HepG2 (cell line): ENCODE data around the gene XPC. TPM values are rescaled to one million over a fixed set of nuclear protein-coding genes. Genes with fewer than 3 reads are reported as not detected.

Source experiments
- CAMTA2 ChIP-seq: sonication (generic); formaldehyde crosslinking; IDR thresholded peaks from 2 replicates; pipeline ENCODE4 v1.4.0; 2020; ENCODE audit warnings: mild to moderate bottlenecking, missing genetic modification reagents, borderline replicate concordance
- CBX5 ChIP-seq: sonication (generic); formaldehyde crosslinking; IDR thresholded peaks from 2 replicates; pipeline ENCODE4 v1.4.0; 2020; ENCODE audit warnings: missing genetic modification reagents, borderline replicate concordance
- PHF5A ChIP-seq: IDR thresholded peaks from one replicate; pipeline ENCODE4 v1.6.1; 2018; ENCODE audit warnings: low read depth, missing genetic modification reagents; ENCODE audit not compliant: unreplicated experiment
- POGZ ChIP-seq: sonication (generic); formaldehyde crosslinking; IDR thresholded peaks from 2 replicates; pipeline ENCODE4 v1.4.0; 2020; ENCODE audit warnings: mild to moderate bottlenecking, missing genetic modification reagents
- RBAK ChIP-seq: sonication (generic); formaldehyde crosslinking; IDR thresholded peaks from 2 replicates; pipeline ENCODE4 v1.5.1; 2020; ENCODE audit warnings: mild to moderate bottlenecking, missing genetic modification reagents
- SIX1 ChIP-seq: sonication (generic); formaldehyde crosslinking; IDR thresholded peaks from 2 replicates; pipeline ENCODE4 v1.4.0; 2020; ENCODE audit warnings: missing genetic modification reagents, borderline replicate concordance
- SOX6 ChIP-seq, 2 experiments: fragments of 450-650 bp in 1 of 2; sonication (generic) in 1 of 2; formaldehyde crosslinking in 1 of 2; IDR thresholded peaks; 2 replicates each; pipeline versions ENCODE4 v1.4.0 to v1.6.1; 2017 to 2020; ENCODE audit warnings: antibody characterized with exemption in 1 of 2, mild to moderate bottlenecking in 1 of 2, missing genetic modification reagents in 1 of 2
- TEAD3 ChIP-seq: optimal IDR thresholded peaks from 2 replicates; pipeline ENCODE3; 2016; ENCODE audit warnings: borderline replicate concordance
- YY1 ChIP-seq: IDR thresholded peaks from 2 replicates; pipeline ENCODE4 v1.6.1; 2011; ENCODE audit warnings: low read length, low read depth, moderate library complexity, mild to moderate bottlenecking; ENCODE audit not compliant: insufficient read depth, insufficient replicate concordance
- ZC3H4 ChIP-seq: sonication (generic); formaldehyde crosslinking; IDR thresholded peaks from 2 replicates; pipeline ENCODE4 v1.4.0; 2020; ENCODE audit warnings: missing genetic modification reagents, borderline replicate concordance
- ZFP36L1 ChIP-seq: sonication (generic); formaldehyde crosslinking; IDR thresholded peaks from 2 replicates; pipeline ENCODE4 v1.8.0; 2022; ENCODE audit warnings: mild to moderate bottlenecking, missing genetic modification reagents, moderate library complexity
- ZNF12 ChIP-seq: sonication (generic); formaldehyde crosslinking; IDR thresholded peaks from 2 replicates; pipeline ENCODE4 v1.5.0; 2020; ENCODE audit warnings: missing genetic modification reagents
- ZNF121 ChIP-seq: sonication (generic); formaldehyde crosslinking; IDR thresholded peaks from 2 replicates; pipeline ENCODE4 v1.5.0; 2020; ENCODE audit warnings: mild to moderate bottlenecking, missing genetic modification reagents
- ZNF143 ChIP-seq: sonication (generic); formaldehyde crosslinking; IDR thresholded peaks from 2 replicates; pipeline ENCODE4 v1.4.0; 2020; ENCODE audit warnings: missing genetic modification reagents
- ZNF331 ChIP-seq: sonication (generic); formaldehyde crosslinking; IDR thresholded peaks from 2 replicates; pipeline ENCODE4 v1.4.0; 2020; ENCODE audit warnings: missing genetic modification reagents
- ZNF468 ChIP-seq: sonication (generic); formaldehyde crosslinking; IDR thresholded peaks from 2 replicates; pipeline ENCODE4 v1.8.0; 2022; ENCODE audit warnings: mild to moderate bottlenecking, moderate library complexity, missing genetic modification reagents
- ZSCAN12 ChIP-seq: sonication (generic); formaldehyde crosslinking; IDR thresholded peaks from 2 replicates; pipeline ENCODE4 v1.9.0; 2021; ENCODE audit warnings: mild to moderate bottlenecking, missing genetic modification reagents
- ZSCAN21 ChIP-seq: sonication (generic); formaldehyde crosslinking; IDR thresholded peaks from 2 replicates; pipeline ENCODE4 v1.8.0; 2022; ENCODE audit warnings: mild to moderate bottlenecking, missing genetic modification reagents, moderate library complexity, borderline replicate concordance
- polyA plus RNA-seq, 8 experiments: library from polyadenylated mRNA; depleted of rRNA in 3 of 8; stranded (reverse) in 7 of 8; unstranded in 1 of 8; fragments of >200 nt; fragmentation: Illumina TruSeq in 4 of 8; extraction: Trizol in 4 of 8; gene quantifications; 2 replicates each; pipeline versions ENCODE4 v1.2.1 to v1.2.3, GENCODE V29; 2011 to 2016; ENCODE audit warnings: low read depth in 4 of 8, missing spikeins in 1 of 8, mixed read lengths in 1 of 8; ENCODE audit not compliant: insufficient read depth in 1 of 8
- total RNA-seq, 5 experiments: library from RNA; depleted of rRNA; stranded (reverse); fragments of >200 nt; fragmentation: Illumina TruSeq; extraction: Trizol; gene quantifications; 2 replicates each; pipeline ENCODE4 v1.2.3, GENCODE V29; 2016; ENCODE audit warnings: low read depth in 1 of 5
- TF ChIP-seq, protein P1 (sequence below): sonication (generic); formaldehyde crosslinking; IDR thresholded peaks from 2 replicates; pipeline ENCODE4 v1.4.0; 2020; ENCODE audit warnings: missing genetic modification reagents
- TF ChIP-seq, protein P2 (sequence below): sonication (generic); formaldehyde crosslinking; IDR thresholded peaks from 2 replicates; pipeline ENCODE4 v1.5.0; 2020; ENCODE audit warnings: missing genetic modification reagents
- TF ChIP-seq, protein P3 (sequence below): sonication (generic); formaldehyde crosslinking; conservative IDR thresholded peaks from 2 replicates; pipeline ENCODE4 v1.4.0; 2020; ENCODE audit warnings: missing genetic modification reagents

Gene XPC
- total and polyA plus RNA-seq, 2 of the 13 experiments (the other 11 are each of a cell fraction or from before 2014, with no cell fraction given): 9.4 to 24.1 TPM

DNA sequence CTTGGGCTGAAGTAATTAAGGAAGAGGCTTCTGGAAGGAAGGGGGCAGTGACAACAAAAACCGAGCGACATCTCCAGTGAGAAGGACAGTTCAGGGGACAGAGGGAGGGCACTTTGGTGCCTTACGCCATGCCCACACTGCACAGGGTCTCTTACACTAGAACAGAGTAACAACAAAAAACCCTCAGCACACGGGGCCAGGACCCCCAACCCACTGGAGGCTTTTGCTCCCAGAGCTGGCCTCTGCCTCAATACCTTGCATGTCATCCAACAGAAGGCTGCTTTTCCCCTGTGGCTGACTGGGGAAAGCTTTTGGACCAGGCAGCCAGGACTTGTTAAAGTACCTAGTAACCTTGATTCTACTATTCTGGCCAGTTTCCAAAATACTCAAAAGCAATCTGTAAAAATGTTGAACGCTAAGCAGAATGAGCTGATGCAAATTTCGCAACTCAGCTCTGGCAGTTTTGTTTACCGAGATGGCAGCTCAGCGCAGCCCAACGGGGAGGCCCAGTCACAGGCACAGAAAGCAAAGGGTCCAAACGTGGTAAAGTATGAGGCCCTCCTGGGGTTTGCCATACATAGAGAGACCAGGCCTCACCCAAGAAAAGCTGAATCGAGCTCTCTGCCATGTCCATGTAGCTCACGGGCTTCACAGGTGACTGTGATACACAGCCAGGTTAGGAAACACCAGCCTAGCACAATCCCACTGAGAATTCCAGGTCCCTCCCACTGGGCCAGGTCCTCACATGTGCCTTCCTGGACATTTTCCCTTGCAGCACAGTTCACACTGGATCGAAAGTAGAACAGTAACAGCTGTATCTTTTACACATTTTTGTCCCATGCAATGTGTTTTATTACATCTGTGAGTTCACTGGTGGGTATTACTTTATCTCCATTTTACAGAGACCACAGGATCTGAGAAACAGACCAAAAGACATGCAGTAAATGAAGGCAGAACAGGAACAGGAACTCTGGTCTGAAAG, 59.7 kb downstream of the XPC start (continued):
- TF ChIP-seq ZNF121 (CRISPR knock-in tag) (peak; percentile 79; the same call in 1 of the 2 replicates), SIX1 (CRISPR knock-in tag) (0 out of 2 replicates have a peak, but pooled peaks have one; percentile 15), TEAD3 (CRISPR knock-in tag) (peak; percentile 34), RBAK (no peak), ZNF143 (peak; percentile 26; the same call in 1 of the 2 replicates), YY1 (peak; percentile 39), ZSCAN12 (CRISPR knock-in tag) (no peak), SOX6 (IDR thresholded peaks at IDR 0.05) (no peak), SOX6 (CRISPR knock-in tag; IDR thresholded peaks at IDR 0.05) (peak; percentile 78; the same call in 1 of the 2 replicates), ZNF468 (CRISPR knock-in tag) (no peak), ZNF331 (CRISPR knock-in tag) (peak; percentile 85), ZSCAN21 (CRISPR knock-in tag) (peak; percentile 68; the same call in 1 of the 2 replicates), CAMTA2 (CRISPR knock-in tag) (0 out of 2 replicates have a peak, but pooled peaks have one; percentile 58), POGZ (CRISPR knock-in tag) (peak; percentile 63), PHF5A (CRISPR knock-in tag) (no peak), CBX5 (CRISPR knock-in tag) (peak; percentile 37; the same call in 1 of the 2 replicates), ZFP36L1 (CRISPR knock-in tag) (no peak), ZNF12 (CRISPR knock-in tag) (no peak; the same call in 1 of the 2 replicates), ZC3H4 (CRISPR knock-in tag) (0 out of 2 replicates have a peak, but pooled peaks have one; percentile 10)
- TF ChIP-seq, protein P1, sequence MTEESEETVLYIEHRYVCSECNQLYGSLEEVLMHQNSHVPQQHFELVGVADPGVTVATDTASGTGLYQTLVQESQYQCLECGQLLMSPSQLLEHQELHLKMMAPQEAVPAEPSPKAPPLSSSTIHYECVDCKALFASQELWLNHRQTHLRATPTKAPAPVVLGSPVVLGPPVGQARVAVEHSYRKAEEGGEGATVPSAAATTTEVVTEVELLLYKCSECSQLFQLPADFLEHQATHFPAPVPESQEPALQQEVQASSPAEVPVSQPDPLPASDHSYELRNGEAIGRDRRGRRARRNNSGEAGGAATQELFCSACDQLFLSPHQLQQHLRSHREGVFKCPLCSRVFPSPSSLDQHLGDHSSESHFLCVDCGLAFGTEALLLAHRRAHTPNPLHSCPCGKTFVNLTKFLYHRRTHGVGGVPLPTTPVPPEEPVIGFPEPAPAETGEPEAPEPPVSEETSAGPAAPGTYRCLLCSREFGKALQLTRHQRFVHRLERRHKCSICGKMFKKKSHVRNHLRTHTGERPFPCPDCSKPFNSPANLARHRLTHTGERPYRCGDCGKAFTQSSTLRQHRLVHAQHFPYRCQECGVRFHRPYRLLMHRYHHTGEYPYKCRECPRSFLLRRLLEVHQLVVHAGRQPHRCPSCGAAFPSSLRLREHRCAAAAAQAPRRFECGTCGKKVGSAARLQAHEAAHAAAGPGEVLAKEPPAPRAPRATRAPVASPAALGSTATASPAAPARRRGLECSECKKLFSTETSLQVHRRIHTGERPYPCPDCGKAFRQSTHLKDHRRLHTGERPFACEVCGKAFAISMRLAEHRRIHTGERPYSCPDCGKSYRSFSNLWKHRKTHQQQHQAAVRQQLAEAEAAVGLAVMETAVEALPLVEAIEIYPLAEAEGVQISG: peak; percentile 63; the same call in 1 of the 2 replicates
- TF ChIP-seq, protein P2, sequence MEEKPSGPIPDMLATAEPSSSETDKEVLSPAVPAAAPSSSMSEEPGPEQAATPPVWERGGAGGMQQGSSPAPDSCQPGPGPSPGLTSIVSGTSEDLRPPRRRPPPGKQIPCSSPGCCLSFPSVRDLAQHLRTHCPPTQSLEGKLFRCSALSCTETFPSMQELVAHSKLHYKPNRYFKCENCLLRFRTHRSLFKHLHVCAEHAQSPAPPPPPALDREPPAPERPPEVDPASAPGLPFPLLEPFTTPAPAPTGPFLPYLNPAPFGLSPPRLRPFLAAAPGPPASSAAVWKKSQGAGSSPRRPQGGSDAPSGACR: peak; percentile 46; the same call in 1 of the 2 replicates
- TF ChIP-seq, protein P3, sequence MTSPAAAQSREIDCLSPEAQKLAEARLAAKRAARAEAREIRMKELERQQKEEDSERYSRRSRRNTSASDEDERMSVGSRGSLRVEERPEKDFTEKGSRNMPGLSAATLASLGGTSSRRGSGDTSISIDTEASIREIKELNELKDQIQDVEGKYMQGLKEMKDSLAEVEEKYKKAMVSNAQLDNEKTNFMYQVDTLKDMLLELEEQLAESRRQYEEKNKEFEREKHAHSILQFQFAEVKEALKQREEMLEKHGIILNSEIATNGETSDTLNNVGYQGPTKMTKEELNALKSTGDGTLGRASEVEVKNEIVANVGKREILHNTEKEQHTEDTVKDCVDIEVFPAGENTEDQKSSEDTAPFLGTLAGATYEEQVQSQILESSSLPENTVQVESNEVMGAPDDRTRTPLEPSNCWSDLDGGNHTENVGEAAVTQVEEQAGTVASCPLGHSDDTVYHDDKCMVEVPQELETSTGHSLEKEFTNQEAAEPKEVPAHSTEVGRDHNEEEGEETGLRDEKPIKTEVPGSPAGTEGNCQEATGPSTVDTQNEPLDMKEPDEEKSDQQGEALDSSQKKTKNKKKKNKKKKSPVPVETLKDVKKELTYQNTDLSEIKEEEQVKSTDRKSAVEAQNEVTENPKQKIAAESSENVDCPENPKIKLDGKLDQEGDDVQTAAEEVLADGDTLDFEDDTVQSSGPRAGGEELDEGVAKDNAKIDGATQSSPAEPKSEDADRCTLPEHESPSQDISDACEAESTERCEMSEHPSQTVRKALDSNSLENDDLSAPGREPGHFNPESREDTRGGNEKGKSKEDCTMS (CRISPR knock-in tag): no peak
